Bronchial epithelial cell (primary cell): ENCODE measurements around the gene PPIAL4G. TPM values are rescaled to one million over a fixed set of nuclear protein-coding genes. Genes with fewer than 3 reads are reported as not detected.
"Not testable (repeated sequence)": the region's sequence is repeated elsewhere in the genome, so short reads cannot be mapped to it uniquely, and the experiment has no call there.

Experiments used
- DNase-seq: peaks from one replicate; pipeline ENCODE4 v3.0.0-alpha.2; 2010; ENCODE audit warnings: low read depth
- FAIRE-seq: peaks from 2 replicates; lab custom pipeline; 2011; peaks lifted over from hg19 to GRCh38; lab: Jason Lieb, UNC
- H3K27me3 ChIP-seq: 2 replicates; pipeline ENCODE4 v1.5.1; 2011; ENCODE audit warnings: low read length; ENCODE audit not compliant: control insufficient read depth, insufficient read depth
- H3K36me3 ChIP-seq: 2 replicates; pipeline ENCODE4 v1.5.1; 2011; ENCODE audit warnings: low read length; ENCODE audit not compliant: control insufficient read depth, insufficient read depth
- H3K4me3 ChIP-seq: 2 replicates; pipeline ENCODE4 v1.5.1; 2011; ENCODE audit warnings: mild to moderate bottlenecking, low read depth, low read length, control low read depth
- total RNA-seq: library from RNA; depleted of rRNA; stranded (reverse); fragments of >200 nt; gene quantifications from 2 replicates; pipeline ENCODE4 v1.2.1, GENCODE V29; 2014

The PPIAL4G gene
- not detected in 2 replicates for total RNA-seq

GRCh38 chr1:148483029-148483428, at the start of gene PPIAL4G:
TSS of gene PPIAL4G (minus strand) at chr1:148483302. CDS start at chr1:148483252, 50 bp downstream.
- not testable (repeated sequence) for H3K27me3 ChIP-seq, FAIRE-seq, DNase-seq, H3K4me3 ChIP-seq, H3K36me3 ChIP-seq

GRCh38 chr1:148532158-148532557, 49.1 kb upstream of the PPIAL4G start:
- not testable (repeated sequence) for H3K36me3 ChIP-seq, H3K4me3 ChIP-seq, H3K27me3 ChIP-seq, FAIRE-seq, DNase-seq

GRCh38 chr1:148529101-148529567, 46.0 kb upstream of the PPIAL4G start:
- not testable (repeated sequence) for H3K36me3 ChIP-seq, H3K27me3 ChIP-seq, FAIRE-seq
- DNase-seq, result peak; percentile 76
- peak overlapping the region; percentile 4 for H3K4me3 ChIP-seq

DNA sequence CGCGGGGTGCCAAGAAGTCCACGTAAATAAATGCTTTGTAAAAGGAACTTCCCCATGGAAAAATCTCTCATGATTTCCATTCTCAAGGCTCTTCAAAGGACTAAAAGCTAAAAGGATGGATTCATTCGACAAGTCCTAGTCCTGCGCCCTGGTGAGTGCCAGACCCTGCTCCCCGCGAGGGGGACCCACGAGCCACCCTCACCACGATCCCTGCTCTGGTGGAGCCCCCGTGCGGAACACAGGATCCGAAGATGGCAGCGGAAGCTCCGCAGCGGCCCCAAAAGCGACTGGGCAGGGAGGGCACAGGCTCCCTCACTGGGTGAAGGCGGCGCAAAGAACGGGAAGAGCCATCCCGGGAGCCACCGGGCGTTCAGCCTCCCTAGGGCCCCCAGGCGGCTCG, 45.5 kb upstream of the PPIAL4G start:
- FAIRE-seq, H3K4me3 ChIP-seq: not testable (repeated sequence)

DNA sequence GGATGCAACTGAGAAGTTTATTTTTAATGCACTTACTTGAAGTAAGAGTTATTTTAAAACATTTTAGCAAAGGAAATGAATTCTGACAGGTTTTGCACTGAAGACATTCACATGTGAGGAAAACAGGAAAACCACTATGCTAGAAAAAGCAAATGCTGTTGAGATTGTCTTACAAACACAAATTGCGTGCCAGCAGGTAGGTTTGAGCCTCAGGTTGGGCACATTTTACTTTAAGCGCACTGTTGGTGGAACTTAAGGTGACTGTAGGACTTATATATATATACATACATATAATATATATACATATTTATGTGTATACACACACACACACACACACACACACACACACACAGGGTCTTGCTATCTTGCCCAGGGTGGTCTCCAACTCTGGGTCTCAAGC, 43.5 kb upstream of the PPIAL4G start:
- FAIRE-seq, DNase-seq, H3K27me3 ChIP-seq, H3K4me3 ChIP-seq, H3K36me3 ChIP-seq: not testable (repeated sequence)

More for the DNA sequence above, 45.5 kb upstream of the PPIAL4G start:
- H3K27me3 ChIP-seq, H3K36me3 ChIP-seq, DNase-seq: not testable (repeated sequence)

- H3K36me3 ChIP-seq, FAIRE-seq, DNase-seq, H3K27me3 ChIP-seq: not testable (repeated sequence)
- peak overlapping the region; percentile 37 for H3K4me3 ChIP-seq
These were observed 40.4 kb upstream of the PPIAL4G start for GRCh38 chr1:148523205-148524144.

DNA sequence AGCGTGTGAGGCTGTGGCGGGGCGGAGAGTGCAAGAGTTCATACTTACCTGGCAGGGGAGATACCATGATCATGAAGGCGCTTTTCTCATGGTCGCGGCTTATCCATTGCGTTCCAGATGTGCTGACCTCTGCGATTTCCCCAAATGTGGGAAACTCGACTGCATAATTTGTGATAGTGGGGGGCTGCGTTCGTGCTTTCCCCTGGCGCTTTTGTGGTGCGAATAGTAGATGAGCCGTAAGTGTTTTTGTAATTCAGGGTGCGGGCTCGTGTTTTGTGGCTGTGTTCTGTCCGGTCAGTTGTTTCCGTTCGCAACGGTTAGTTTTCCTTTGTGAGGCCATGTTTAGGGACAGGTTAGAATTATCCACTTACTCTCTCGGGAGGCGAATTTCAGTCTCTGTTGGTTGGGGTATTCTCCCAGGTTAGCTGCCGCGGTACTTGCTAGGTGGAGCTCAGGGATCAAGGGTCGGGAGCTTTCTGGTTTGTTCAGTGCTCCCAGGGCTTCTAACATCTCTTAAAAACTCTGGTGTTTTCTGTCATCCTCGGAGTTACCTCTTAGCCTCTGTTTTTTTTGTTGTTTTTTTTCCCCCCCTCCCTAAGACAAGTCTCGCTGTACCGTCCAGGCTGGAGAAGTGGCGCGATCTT, 39.6 kb upstream of the PPIAL4G start:
- peak overlapping the region; percentile 37 for H3K4me3 ChIP-seq
- DNase-seq, result peak; percentile 94
- H3K27me3 ChIP-seq, H3K36me3 ChIP-seq, FAIRE-seq: not testable (repeated sequence)

DNA sequence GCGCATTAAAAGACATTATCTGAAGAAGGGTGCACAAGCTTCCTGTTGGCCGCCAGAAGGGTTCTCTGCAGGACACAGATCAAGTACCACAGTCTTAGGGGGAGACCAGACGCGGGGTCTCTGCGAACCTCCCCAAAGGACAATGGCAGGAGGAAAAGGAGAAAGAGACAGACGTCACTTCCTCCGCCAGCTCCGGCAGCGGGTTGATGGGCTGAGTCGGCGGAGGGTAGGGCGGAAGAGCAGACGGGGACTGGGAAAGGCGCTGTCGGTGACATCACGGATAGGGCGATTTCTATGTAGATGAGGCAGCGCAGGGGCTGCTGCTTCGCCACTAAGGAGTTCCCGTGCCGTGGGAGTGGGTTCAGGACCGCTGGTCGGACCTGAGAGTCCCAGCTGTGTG, 39.0 kb upstream of the PPIAL4G start:
- not testable (repeated sequence) for H3K27me3 ChIP-seq, H3K36me3 ChIP-seq, FAIRE-seq
- DNase-seq, result peak; percentile 75
- H3K4me3 ChIP-seq, result peak overlapping the region; percentile 24

DNA sequence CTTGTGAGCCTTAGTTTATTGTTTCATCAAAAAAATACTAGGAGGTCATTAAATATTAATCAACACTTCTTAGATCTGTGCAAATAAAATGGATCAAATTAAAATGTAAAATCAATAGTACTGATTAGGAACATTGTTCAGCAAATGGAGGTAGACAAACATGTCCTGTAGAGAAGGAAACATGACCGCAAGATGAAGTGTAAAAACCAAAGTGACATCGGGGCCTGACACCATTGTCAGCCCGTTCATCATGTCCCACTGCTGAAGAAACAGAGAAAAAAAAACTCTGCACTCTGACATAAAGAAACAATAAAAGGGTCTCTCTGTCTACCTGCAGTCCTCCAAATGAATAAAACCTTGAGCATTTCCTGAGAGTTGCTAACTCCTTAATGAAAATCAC, 31.2 kb upstream of the PPIAL4G start:
- not testable (repeated sequence) for H3K36me3 ChIP-seq, H3K27me3 ChIP-seq, DNase-seq, FAIRE-seq, H3K4me3 ChIP-seq

- H3K4me3 ChIP-seq, H3K27me3 ChIP-seq, H3K36me3 ChIP-seq, FAIRE-seq: not testable (repeated sequence)
- peak; percentile 59 for DNase-seq
These were observed 29.6 kb upstream of the PPIAL4G start for GRCh38 chr1:148512571-148513184.

DNA sequence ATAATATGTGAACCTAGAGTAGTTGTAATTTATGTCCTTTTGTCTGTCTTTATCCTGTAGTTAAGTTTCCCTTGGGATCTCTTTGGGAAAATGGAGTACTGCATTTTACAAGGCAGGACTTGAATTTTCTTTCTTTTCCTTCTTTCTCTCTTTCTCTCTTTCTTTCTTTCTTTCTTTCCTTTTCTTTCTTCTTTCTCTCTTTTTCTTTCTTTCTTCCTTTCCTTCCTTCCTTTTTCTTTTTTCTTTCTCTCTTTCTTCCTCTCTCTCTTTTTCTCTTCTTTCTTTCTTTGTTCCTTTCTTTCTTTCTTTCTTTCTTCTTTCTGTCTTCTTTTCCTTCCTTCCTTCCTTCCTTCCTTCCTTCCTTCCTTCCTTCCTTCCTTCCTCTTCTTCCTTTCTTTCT, 10.8 kb upstream of the PPIAL4G start:
- DNase-seq, H3K27me3 ChIP-seq, H3K36me3 ChIP-seq, H3K4me3 ChIP-seq, FAIRE-seq: not testable (repeated sequence)

GRCh38 chr1:148481134-148481533, 2.0 kb downstream of the PPIAL4G start:
- H3K27me3 ChIP-seq, H3K36me3 ChIP-seq, DNase-seq, H3K4me3 ChIP-seq, FAIRE-seq: not testable (repeated sequence)

DNA sequence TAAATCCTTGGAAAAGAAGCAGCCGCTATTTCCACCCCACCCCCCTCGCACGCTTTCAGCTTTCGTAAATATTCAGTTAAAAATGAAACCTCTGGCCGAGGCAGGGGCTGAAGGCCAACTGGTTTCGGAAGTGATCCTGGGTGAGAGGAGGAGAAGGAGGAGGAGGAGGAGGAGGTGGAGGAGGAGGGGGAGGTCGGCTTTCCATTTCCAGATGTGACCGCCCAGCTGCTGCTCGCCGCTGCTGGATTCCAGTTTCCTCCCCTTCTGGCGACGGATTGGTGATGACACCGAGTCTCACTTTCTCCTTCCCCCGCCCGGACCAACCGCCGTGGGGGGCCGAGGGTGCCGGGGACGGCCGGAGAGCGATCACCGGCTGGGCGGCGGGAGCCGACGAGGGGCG, 23.4 kb downstream of the PPIAL4G start:
- H3K27me3 ChIP-seq, FAIRE-seq, DNase-seq, H3K36me3 ChIP-seq: not testable (repeated sequence)
- peak overlapping the region; percentile 52 for H3K4me3 ChIP-seq
